ENCODE results near the gene NCKAP5L.
A peak's percentile ranks its signal among the peaks of the same experiment; 100 is the strongest.

NCKAP5L gene

DNA sequence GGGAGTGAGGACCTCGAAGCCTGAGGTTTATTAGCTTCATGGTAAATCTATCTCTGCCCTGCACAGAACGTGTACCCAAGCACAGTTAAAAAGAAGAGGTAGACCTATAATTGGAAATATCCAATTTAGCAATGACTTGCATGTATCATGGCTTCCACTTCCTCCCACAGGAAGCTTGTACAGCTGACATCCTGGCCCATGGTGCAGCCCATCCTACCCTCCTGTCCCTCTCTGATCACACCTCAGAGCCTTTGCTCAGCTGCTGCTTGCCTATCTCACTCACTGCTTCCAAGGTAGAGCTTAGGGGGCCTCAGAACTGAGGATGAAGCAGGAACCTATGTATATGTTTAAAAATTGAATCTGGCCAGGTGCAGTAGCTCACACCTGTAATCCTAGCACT, 18.9 kb upstream of the NCKAP5L start:
- DNase-seq (ENCODE audit: low spot score) = no peak
- CTCF ChIA-PET = interaction anchor here (0.6 to 1.2 kb wide), 2 partner anchors 8 to 29 kb away, joined by 5 to 6 read pairs; no protein-coding TSS in a partner anchor
- POLR2A ChIA-PET (ENCODE audit: low non-redundant PET) = interaction anchor here (0.5 kb wide), 1 partner anchor 280 kb away, joined by 3 read pairs; no protein-coding TSS in a partner anchor
- TF ChIP-seq, protein P1, sequence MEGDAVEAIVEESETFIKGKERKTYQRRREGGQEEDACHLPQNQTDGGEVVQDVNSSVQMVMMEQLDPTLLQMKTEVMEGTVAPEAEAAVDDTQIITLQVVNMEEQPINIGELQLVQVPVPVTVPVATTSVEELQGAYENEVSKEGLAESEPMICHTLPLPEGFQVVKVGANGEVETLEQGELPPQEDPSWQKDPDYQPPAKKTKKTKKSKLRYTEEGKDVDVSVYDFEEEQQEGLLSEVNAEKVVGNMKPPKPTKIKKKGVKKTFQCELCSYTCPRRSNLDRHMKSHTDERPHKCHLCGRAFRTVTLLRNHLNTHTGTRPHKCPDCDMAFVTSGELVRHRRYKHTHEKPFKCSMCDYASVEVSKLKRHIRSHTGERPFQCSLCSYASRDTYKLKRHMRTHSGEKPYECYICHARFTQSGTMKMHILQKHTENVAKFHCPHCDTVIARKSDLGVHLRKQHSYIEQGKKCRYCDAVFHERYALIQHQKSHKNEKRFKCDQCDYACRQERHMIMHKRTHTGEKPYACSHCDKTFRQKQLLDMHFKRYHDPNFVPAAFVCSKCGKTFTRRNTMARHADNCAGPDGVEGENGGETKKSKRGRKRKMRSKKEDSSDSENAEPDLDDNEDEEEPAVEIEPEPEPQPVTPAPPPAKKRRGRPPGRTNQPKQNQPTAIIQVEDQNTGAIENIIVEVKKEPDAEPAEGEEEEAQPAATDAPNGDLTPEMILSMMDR (conservative IDR thresholded peaks at IDR 0.05; ENCODE audit: low read depth) = no peak
- no peak overlapping the region for H3K27ac ChIP-seq

DNA sequence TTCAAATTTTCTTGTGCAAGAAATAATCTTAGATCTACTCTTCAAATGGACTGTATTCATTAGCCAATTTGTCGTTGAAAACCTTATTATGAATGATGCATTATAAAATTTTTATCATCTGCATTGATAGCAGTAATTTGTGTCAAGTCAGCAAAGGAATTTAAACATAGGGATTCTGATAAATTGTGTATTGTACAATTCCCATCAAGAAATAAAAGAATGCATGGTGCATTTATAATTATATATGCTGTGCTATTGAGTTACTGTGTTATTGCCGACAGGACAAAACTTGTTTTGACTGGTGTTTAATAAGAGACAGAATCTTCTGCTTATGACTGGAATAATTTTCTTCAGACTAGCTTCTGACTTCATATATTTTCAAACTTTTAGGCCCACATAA, 17.8 kb upstream of the NCKAP5L start:
- DNase-seq (ENCODE audit: low spot score) = no peak
- TF ChIP-seq, protein P1 (conservative IDR thresholded peaks at IDR 0.05; ENCODE audit: low read depth) = no peak
- ChIA-PET POLR2A (ENCODE audit: low non-redundant PET) (no interaction called here), CTCF (interaction anchor here (0.6 kb wide), 1 partner anchor 229 kb away, joined by 6 read pairs; no protein-coding TSS in a partner anchor)
- H3K27ac ChIP-seq = no peak overlapping the region

DNA sequence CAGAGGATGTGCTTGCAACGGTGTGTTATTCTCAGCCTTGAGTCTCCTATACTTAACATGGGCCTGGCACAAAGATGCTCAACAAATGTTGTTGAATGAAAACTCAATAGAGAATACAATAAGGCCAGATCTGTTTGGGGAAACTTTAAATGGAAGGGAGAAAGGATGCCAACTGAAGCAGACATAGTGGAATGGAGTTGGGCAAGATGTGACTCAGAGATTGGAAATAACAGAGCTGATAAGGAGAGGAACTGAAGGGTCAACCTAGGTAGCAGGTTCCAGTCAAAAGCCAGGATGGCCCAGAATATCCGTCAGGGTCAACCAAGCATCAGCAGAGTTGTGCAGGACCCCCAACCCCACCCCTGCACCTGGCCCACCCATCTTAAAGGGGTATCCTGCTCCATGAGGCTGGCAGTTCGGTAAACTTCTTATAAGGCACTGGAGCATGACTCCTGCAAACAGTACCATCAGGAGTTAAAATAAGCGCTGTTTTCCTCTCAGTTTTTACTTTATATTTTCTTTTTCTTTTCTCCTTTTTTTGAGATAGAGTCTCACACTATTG, 15.7 kb upstream of the NCKAP5L start:
- TF ChIP-seq, protein P1 (conservative IDR thresholded peaks at IDR 0.05; ENCODE audit: low read depth) = no peak
- POLR2A ChIA-PET (ENCODE audit: low non-redundant PET) = no interaction called here
- DNase-seq (ENCODE audit: low spot score) = no peak

DNA sequence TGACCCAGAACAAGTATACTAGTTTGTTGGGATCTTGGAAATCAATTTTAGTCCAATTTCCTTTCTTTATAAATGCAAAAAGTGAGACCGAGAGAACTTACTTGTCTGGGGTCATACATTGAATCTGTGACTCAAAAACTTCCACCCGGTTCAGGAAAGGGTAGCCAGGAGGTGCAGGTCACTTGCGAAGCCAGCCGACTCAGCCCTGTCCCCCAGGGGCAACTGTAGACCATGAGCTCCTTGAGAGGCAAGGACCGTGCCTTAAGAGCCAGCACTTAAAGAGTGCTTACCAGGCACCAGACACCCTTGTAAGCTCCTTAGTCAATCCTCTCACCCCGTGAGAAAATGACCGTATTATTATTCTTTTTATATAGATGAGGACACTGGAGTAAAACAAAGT, 15.2 kb upstream of the NCKAP5L start:
- peak overlapping the region; percentile 97 for H3K27ac ChIP-seq
- POLR2A ChIA-PET (ENCODE audit: low non-redundant PET) = interaction anchor here (0.6 to 1.0 kb wide), 3 partner anchors 47 to 175 kb away, joined by 3 to 4 read pairs (median 3); no protein-coding TSS in a partner anchor
- CTCF ChIA-PET = interaction anchor here (1.0 kb wide), 1 partner anchor 80 kb away, joined by 3 read pairs; no protein-coding TSS in a partner anchor
- no peak for DNase-seq (ENCODE audit: low spot score)
- TF ChIP-seq, protein P1 (conservative IDR thresholded peaks at IDR 0.05; ENCODE audit: low read depth) = no peak

More for the DNA sequence above, 15.7 kb upstream of the NCKAP5L start:
- CTCF ChIA-PET = no interaction called here
- H3K27ac ChIP-seq = peak overlapping the region; percentile 97

DNA sequence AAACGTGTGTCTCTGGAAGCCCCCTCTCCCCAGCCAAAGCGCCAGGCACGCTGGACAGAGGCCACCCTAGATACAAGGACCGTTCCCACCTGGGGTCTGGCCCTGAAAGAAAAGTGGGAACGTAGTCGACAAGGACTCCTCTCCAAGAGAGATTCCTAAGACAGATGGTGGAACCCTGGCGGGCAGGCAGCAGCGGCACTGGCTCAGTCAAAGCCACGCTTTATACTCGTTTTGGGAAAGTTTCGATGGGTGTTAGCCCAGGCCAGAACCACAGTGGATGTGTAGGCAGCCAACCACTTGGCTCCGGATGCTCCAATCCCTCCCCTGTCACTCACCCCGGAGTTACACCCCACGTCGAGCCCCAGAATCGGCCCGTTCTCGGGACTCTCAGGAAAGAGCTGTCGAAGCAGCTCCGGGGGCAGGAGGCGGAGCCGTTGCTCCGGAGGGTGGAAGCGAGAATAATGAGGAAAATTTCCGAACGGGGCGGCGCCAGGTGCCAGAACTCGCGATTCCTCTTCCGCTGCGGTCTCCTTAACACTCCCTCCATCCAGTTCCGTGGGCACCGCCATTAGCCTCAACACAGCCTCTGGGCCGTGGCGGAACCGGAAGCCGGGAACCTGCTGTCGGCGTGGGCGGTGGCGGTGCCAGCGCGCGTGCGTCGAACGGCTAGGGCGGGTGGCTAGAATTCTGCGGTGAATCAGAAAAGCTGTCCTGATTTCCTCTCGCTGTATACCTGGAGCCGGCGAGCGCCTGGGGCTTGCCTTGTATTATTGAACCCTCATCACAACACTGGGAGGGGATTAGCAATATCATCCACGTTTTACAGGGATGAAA, 14.5 kb upstream of the NCKAP5L start, which contains the start of gene BCDIN3D:
BCDIN3D (minus strand) TSS at position 588 of the 834 bp plus-strand sequence; CDS start at position 569, 19 bp downstream.
- ChIA-PET POLR2A (ENCODE audit: low non-redundant PET) (interaction anchor here (0.5 to 1.0 kb wide), 4 partner anchors 47 to 374 kb away, joined by 3 to 4 read pairs (median 4); no protein-coding TSS in a partner anchor), CTCF (interaction anchor here (0.6 to 1.0 kb wide), 2 partner anchors 79 to 126 kb away, joined by 3 read pairs; no protein-coding TSS in a partner anchor)
- TF ChIP-seq, protein P1 (conservative IDR thresholded peaks at IDR 0.05; ENCODE audit: low read depth) = no peak
- H3K27ac ChIP-seq = peak within 1 kb of the TSS; percentile 97
- DNase-seq (ENCODE audit: low spot score) = peak; percentile 89

DNA sequence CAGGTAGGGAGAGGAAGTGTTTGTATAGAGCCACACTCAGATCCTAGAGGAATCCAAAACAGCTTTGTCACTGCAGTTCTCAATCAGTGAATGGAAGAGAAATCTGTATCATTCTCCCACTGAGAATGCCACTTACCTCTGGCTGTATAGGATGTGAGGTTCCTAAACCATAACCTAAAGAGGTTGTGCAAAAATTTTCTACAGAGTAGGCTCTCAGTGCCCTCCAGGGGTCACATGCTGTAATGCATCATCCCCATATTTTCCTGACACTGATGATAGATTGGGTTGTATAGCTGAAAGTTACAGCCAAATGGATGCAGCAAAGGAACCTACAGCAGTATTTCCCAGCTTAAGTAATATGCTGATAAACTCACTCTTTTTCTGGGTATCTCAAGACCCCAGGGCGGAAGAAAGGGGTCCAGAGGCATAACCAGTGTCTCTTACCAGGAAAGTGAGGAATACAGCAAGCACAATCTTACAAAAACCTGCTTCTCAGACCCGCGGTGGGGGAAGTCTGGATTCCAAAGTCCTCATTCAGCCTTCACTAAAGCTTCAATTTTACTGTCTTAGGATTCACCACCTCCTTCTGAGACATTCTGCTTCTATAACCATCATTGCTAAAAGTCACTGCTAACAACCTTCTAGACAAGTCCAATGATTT, 10.9 kb upstream of the NCKAP5L start:
- DNase-seq (ENCODE audit: low spot score) = peak; percentile 49
- TF ChIP-seq, protein P1 (conservative IDR thresholded peaks at IDR 0.05; ENCODE audit: low read depth) = peak; percentile 85
- no peak overlapping the region for H3K27ac ChIP-seq
- CTCF ChIA-PET = interaction anchor here (0.5 to 2.5 kb wide), 22 partner anchors 8 to 1019 kb away, joined by 3 to 8 read pairs (median 4); no protein-coding TSS in a partner anchor
- POLR2A ChIA-PET (ENCODE audit: low non-redundant PET) = no interaction called here
